HG03159 (cell line): ENCODE data around the gene GPR183.
"Not testable (repeated sequence)": the region's sequence is repeated elsewhere in the genome, so short reads cannot be mapped to it uniquely, and the experiment has no call there.

Experiments
- ATAC-seq: cut with Tn5 transposase; IDR thresholded peaks from one replicate; pipeline ENCODE4 v1.9.1; 2021; ENCODE audit warnings: mild to moderate bottlenecking, moderate library complexity; ENCODE audit not compliant: unreplicated experiment

GPR183 gene

DNA sequence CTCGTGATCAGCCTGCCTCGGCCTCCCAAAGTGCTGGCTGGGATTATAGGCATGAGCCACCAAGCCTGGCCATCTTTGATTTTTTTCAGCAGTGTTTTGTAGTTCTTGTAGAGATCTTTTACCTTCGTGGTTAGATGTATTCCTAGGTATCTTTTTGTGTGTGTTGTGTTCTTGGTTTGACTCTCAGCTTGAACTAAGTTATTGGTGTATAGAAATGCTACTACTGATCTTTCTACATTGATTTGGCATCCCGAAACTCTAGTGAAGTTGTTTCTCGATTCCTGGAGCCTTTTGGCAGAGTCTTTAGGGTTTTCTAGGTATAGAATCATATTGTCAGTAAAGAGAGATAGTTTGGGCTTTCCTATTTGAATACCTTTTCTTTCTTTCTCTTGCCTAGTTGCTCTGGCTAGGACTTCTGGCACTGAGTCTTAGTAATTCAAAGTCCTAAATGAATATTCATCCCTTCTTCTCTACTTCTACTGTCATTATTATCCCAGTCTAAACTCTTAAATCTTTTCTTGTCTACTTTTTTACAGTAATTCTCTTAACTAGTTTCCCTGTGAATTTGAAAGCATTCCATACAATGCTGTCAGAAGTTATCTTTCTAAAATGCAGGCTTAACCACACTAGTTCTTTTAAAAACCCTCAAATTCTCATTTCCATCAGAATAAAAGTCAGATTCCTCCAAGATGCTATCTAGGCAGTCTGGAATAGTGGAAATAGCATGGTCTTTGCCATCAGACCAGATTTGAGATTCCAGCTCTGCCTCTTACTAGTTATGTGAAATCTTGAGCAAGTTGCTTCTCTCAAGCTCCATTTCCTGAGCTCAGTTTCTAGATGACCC lies 56.0 kb downstream of the GPR183 start:
- ATAC-seq, result no peak

DNA sequence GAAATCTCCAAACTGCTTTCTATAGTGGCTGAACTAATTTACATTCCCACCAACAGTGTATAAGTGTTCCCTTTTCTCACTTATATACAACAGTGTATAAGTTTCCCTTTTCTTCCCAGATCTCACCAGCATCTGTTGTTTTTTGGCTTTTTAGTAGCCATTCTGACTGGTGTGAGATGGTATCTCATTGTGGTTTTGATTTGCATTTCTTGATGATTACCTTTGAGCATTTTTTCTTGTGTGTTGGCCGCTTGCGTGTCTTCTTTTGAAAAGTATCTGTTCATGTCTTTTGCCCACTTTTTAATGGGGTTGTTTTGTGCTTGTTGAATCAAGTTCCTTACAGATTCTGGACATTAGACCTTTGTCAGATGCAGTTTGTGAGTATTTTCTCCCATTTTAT lies 57.6 kb downstream of the GPR183 start:
- not testable (repeated sequence) for ATAC-seq

DNA sequence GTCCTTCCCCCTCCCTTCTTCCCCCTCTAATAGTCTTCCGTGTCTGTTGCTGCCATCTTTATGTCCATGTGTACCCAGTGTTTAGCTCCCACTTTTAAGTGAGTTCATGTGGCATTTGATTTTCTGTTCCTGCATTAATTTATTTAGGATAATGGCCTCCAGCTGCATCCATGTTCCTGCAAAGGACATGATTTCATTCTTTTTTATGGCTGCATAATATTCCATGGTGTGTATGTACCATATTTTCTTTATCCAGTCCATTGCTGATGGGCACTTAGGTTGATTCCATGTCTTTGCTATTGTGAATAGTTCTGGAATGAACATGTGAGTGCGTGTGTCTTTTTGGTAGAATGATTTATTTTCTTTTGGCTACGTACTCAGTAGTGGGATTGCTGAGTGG lies 58.0 kb downstream of the GPR183 start:
- ATAC-seq, result not testable (repeated sequence)

DNA sequence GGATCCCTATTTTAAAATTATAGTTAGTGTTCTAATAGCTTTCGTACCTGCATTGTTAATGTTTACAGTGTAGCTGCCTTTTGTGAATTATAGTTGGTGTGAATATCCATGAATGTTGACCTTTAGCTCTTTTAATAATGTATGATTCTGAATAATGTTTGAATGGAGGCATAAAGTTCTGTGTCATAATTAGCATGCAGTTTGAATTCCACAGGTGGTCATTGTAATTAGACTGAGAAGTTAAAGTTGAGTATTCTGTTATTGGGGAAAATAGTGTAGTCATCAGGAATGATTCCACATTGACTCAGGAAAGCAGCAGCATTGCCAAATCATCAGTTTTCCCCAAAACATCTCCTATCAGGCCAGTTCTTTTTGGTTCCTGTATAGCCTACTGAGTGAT lies 61.1 kb downstream of the GPR183 start:
- ATAC-seq, result no peak
